ENCODE measurements around the gene FNIP1. TPM values are rescaled to one million over a fixed set of nuclear protein-coding genes. Genes with fewer than 3 reads are reported as not detected.
"Not testable (repeated sequence)": the region's sequence is repeated elsewhere in the genome, so short reads cannot be mapped to it uniquely, and the experiment has no call there.

FNIP1 gene
- total and polyA plus RNA-seq, 2 donors, result 8.3 to 71.7 TPM

DNA sequence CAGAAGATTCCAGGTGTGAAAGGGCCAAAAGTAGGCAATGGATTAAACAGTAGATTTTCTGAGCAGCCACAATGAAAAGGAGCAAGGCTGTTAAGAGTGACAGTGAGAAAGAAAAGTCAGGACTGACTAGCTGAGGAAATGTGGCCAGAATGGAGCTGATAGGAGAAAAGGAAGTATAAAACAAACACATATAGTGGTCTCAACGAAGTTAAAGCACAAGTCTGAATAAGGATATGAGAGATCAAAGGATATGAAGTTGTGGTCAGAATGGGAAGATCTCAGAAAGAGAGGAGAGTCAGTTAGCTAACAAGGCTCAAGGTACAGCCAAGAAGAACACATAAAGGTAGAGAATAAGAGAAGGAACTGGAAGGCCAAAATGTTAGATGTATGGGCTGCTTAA lies 39.9 kb downstream of the FNIP1 start:
- H3K36me3 ChIP-seq (ENCODE audit: insufficient read depth), result no peaks in the 10 kb centered on the region
- DNase-seq (ENCODE audit: extremely low spot score), result no peak
- H3K4me3 ChIP-seq (ENCODE audit: low read depth, low read length), result no peak overlapping the region
- no peak overlapping the region for H3K27ac ChIP-seq (ENCODE audit: low read depth)
- WGBS, result 34% methylated on average over 1 of the region's 1 CpG
- no peaks in the 10 kb centered on the region for H3K4me1 ChIP-seq (ENCODE audit: insufficient read depth)

DNA sequence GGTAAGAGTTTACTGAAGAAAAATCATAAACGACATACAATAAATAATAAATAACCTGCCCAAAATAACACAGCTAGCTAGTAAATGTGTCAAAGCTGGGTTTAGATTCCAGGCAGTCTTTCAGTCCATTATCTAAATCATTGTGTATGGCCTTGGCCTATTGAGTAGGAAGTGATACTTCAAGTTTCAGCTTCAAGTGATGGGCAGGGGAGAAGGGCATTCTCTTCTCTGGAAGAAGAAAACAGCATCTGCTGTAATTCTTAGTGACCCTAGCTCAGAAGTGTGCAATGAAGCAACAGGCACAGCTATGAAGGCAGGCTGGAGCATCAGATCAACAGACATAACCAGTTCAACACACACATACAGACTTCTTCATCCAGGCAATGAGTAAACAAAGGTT lies 42.5 kb downstream of the FNIP1 start:
- H3K4me3 ChIP-seq (ENCODE audit: low read depth, low read length), result no peak overlapping the region
- H3K27ac ChIP-seq (ENCODE audit: low read depth), result no peak overlapping the region
- H3K36me3 ChIP-seq (ENCODE audit: insufficient read depth), result no peaks in the 10 kb centered on the region
- no peak for DNase-seq (ENCODE audit: extremely low spot score)
- 73% methylated on average over 1 of the region's 1 CpG for WGBS
- no peaks in the 10 kb centered on the region for H3K4me1 ChIP-seq (ENCODE audit: insufficient read depth)

DNA sequence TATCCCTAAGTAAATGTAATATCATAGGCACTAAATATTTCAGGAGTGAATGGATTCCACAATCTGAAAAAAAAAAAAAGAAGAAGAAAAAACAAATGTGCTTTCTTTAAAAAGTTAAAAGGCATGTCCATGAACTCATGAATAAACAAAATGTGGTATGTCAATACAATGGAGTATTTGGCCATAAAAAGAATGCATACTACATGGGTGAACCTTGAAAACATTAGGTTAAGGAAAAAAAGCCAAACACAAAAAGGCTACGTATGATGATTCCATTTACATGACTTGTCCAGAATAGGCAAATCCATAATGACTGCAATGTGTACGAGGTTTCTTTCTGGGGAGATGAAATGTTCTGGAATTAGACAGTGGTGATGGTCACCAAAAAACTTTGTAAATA lies 45.3 kb downstream of the FNIP1 start:
- no peak for DNase-seq (ENCODE audit: extremely low spot score)
- H3K4me3 ChIP-seq (ENCODE audit: low read depth, low read length), result no peak overlapping the region
- 96% methylated on average over 2 of the region's 2 CpGs for WGBS

DNA sequence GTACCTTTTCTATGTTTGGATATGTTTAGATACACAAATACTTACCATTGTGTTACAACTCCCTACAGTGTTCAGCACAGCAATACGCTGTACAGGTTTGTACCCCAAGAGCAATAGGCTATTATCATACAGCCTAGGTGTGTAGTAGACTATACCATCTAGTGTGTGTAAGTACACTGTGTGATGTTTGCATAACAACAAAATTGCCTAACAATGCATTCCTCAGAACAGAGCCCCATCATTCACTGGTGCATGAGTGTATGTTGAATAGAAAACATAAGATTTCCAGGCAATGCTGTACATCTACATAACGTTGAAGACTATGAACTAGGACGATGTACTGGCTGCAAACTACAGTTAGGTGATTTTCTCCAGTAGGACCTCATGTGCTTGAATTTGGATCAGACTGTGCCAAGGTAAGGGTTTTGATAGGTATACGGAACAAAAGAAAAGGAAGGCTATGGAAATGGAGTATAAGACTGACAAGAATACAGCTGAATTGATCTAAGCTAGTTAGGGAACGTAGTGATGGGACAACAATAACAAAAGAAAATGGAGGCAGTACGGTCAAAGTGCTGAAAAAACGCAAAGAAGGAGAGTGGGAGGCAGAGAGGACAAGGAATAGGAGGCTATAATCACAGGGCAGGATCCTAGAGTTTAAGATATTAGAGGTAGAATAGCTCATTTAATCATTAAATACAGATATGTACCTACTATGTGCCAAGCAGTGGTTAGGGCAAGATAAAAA lies 46.9 kb downstream of the FNIP1 start:
- WGBS, result 97% methylated on average over 7 of the region's 7 CpGs

More for the DNA sequence above, 45.3 kb downstream of the FNIP1 start:
- Histone ChIP-seq H3K27ac (ENCODE audit: low read depth) (no peak overlapping the region), H3K4me1 (ENCODE audit: insufficient read depth) (no peaks in the 10 kb centered on the region), H3K36me3 (ENCODE audit: insufficient read depth) (no peaks in the 10 kb centered on the region)

DNA sequence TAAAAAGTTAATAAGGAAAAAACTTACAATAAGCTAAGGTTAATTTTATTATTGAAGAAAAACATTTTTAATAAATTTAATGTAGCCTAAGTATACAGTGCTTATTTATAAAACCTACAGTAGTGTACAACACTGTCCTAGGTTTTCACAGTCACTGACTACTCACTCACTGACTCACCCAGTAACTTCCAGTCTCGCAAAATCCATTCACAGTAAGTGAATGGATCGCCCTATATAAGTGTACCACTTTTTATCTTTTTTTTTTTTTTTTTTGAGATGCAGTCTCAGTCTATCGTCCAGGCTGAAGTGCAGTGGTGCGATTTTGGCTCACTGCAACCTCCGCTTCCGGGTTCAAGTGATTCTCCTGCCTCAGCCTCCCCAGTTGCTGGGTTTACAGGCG lies 47.7 kb downstream of the FNIP1 start:
- Histone ChIP-seq H3K27ac (ENCODE audit: low read depth) (no peak overlapping the region), H3K4me1 (ENCODE audit: insufficient read depth) (no peaks in the 10 kb centered on the region), H3K4me3 (ENCODE audit: low read depth, low read length) (no peak overlapping the region), H3K36me3 (ENCODE audit: insufficient read depth) (no peaks in the 10 kb centered on the region)
- 96% methylated on average over 7 of the region's 7 CpGs for WGBS
- no peak for DNase-seq (ENCODE audit: extremely low spot score)

More for the DNA sequence above, 46.9 kb downstream of the FNIP1 start:
- Histone ChIP-seq H3K4me1 (ENCODE audit: insufficient read depth) (no peaks in the 10 kb centered on the region), H3K36me3 (ENCODE audit: insufficient read depth) (no peaks in the 10 kb centered on the region), H3K4me3 (ENCODE audit: low read depth, low read length) (no peak overlapping the region), H3K27ac (ENCODE audit: low read depth) (no peak overlapping the region)
- DNase-seq (ENCODE audit: extremely low spot score), result no peak

DNA sequence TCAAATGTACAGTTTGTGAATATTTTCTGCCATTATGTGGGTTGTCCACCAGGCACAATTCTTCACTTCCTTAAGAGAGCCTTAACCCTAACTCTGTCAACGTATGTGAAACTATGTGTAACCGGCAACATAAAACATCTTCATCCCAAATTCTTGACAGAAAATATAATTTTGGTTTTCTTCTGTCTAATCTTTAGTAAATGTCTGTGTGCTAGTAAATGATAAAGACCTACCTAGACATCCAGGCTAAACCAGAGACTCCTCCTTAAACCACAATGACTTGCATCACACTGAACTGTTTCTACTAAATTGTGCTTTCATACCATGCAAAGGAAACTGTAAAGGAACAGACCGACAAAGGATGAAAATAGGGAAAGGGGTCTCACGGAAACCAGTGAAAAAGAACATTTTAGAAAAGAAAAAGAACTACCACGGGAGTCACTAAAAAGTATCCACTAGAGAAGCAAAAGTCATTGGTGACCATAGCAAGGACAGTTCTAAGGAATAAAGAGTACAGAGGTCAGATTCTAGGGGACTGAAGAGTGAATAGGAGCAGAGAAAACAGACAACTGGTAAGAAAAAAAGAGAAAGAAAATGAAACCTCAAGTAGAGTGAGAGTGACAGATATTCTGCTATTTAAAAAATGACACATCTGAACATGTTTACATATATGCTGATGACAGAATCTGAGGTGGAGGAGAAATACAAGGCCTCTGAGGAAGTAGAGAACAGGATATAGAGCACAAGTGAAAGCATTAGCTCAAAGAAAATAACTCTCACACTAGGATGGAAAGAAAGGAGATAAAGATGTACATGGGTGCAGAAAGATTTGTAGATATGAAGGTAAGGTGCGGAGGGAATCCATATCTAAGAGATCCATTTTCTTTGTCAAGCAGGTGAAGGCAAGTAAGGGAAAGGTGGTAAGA lies 49.4 kb downstream of the FNIP1 start:
- H3K27ac ChIP-seq (ENCODE audit: low read depth), result no peak overlapping the region
- peaks cover 6% of the 10 kb centered on the region for H3K36me3 ChIP-seq (ENCODE audit: insufficient read depth)
- no peak for DNase-seq (ENCODE audit: extremely low spot score)
- H3K4me3 ChIP-seq (ENCODE audit: low read depth, low read length), result no peak overlapping the region
- H3K4me1 ChIP-seq (ENCODE audit: insufficient read depth), result no peaks in the 10 kb centered on the region
- 88% methylated on average over 6 of the region's 6 CpGs for WGBS

DNA sequence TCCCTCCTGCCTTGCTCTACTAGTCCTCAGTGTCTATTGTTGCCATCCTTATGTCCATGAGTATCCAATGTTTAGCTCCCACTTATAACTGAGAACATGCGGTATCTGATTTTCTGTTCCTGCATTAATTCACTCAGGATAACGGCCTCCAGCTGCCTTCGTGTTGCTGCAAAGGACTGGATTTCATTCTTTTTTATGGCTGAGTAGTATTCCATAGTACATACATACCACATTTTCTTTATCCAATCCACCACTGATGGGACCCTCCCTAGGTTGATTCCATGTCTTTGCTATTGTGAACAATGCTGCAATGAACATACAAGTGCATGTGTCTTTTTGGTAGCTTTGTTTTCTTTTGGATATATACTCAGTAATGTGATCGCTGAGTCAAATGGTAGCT lies 50.4 kb downstream of the FNIP1 start:
- Histone ChIP-seq H3K27ac (ENCODE audit: low read depth) (no peak overlapping the region), H3K36me3 (ENCODE audit: insufficient read depth) (peaks cover 6% of the 10 kb centered on the region), H3K4me1 (ENCODE audit: insufficient read depth) (no peaks in the 10 kb centered on the region), H3K4me3 (ENCODE audit: low read depth, low read length) (no peak overlapping the region)
- 98% methylated on average over 4 of the region's 4 CpGs for whole genome bisulfite sequencing
- DNase-seq (ENCODE audit: extremely low spot score), result no peak

DNA sequence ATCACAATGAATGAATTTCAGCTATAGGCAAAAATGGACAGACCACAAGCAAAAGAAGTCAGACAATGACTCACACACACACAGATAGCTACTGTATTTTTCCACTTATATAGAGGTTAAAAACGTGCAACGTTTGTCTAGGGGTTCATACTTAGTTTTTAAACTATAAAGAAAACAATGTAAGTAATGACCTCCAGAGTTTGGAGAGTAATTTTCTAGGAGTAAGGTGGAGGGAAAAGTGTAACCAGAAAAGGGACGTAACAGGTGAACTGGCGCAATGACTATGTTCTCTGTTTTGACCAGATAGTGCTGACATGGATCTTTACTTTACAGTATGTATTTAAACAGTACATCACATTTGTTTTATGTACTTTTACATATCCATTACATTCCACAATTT lies 51.1 kb downstream of the FNIP1 start:
- H3K27ac ChIP-seq (ENCODE audit: low read depth), result no peak overlapping the region
- H3K4me1 ChIP-seq (ENCODE audit: insufficient read depth), result no peaks in the 10 kb centered on the region
- 85% methylated on average over 4 of the region's 4 CpGs for WGBS
- H3K4me3 ChIP-seq (ENCODE audit: low read depth, low read length), result no peak overlapping the region
- no peak for DNase-seq (ENCODE audit: extremely low spot score)
- peaks cover 6% of the 10 kb centered on the region for H3K36me3 ChIP-seq (ENCODE audit: insufficient read depth)

DNA sequence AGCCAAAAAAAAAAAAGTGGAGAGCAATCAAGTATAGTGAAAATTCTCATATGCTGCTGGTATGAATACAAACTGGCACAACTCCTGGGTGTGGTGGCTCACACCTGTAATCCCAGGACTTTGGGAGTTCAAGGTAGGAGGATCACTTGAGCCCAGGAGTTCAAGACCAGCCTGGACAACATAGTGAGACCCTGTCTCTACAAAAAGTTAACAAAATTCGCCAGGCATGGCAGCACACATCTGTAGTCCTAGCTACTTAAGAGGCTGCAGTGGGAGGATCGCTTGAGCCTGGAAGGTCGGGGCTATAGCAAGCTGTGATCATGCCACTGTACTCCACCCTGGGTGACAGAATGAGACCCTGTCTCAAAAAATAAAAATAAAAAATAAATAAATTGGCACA lies 51.7 kb downstream of the FNIP1 start:
- no peak for DNase-seq (ENCODE audit: extremely low spot score)
- Histone ChIP-seq H3K27ac (ENCODE audit: low read depth) (no peak overlapping the region), H3K36me3 (ENCODE audit: insufficient read depth) (peaks cover 6% of the 10 kb centered on the region), H3K4me3 (ENCODE audit: low read depth, low read length) (no peak overlapping the region), H3K4me1 (ENCODE audit: insufficient read depth) (no peaks in the 10 kb centered on the region)
- WGBS, result 98% methylated on average over 3 of the region's 3 CpGs

DNA sequence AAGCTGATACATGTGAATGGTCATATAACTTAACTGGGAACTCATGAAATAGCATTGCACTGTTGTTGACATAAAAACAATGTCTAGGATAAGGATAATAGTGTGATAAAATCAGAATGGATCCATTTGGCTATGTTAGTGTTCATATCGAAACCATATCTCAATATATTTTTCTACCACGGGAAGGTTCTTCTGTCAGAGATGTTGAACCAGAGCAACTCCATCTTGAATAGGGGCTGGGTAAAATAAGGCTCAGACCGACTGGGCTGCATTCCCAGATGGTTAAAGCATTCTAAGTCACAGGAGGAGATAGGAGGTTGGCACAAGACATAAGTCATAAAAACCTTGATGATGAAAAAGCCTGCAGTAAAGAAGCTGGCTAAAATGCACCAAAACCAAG lies 56.3 kb downstream of the FNIP1 start:
- Histone ChIP-seq H3K27ac (ENCODE audit: low read depth) (no peak overlapping the region), H3K4me1 (ENCODE audit: insufficient read depth) (no peaks in the 10 kb centered on the region), H3K4me3 (ENCODE audit: low read depth, low read length) (no peak overlapping the region), H3K36me3 (ENCODE audit: insufficient read depth) (peaks cover 6% of the 10 kb centered on the region)
- 94% methylated on average over 3 of the region's 3 CpGs for WGBS
- DNase-seq (ENCODE audit: extremely low spot score), result no peak

DNA sequence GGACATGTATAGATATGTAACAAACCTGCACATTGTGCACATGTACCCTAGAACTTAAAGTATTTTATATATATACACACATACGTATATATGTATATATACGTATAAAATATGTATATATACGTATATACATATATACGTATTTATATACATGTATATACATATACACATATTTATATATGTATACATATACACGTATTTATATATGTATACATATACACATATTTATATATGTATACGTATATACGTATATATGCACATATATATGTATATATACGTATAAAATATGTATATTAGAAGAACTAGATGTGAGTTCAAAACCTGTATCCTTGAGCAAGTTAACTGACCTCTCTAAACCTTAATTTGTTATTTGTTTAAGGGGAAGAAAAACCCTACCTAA lies 61.4 kb downstream of the FNIP1 start:
- WGBS, result 95% methylated on average over 8 of the region's 8 CpGs
- H3K4me1 ChIP-seq (ENCODE audit: insufficient read depth), result no peaks in the 10 kb centered on the region
- no peak for DNase-seq (ENCODE audit: extremely low spot score)
- H3K4me3 ChIP-seq (ENCODE audit: low read depth, low read length), result no peak overlapping the region
- no peaks in the 10 kb centered on the region for H3K36me3 ChIP-seq (ENCODE audit: insufficient read depth)
- no peak overlapping the region for H3K27ac ChIP-seq (ENCODE audit: low read depth)

DNA sequence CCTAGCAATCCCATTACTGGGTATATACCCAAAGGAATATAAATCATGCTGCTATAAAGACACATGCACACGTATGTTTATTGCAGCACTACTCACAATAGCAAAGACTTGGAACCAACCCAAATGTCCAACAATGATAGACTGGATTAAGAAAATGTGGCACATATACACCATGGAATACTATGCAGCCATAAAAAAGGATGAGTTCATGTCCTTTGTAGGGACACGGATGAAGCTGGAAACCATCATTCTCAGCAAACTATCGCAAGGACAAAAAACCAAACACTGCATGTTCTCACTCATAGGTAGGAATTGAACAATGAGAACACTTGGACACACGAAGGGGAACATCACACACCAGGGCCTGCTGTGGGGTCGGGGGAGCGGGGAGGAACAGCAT lies 61.9 kb downstream of the FNIP1 start:
- not testable (repeated sequence) for H3K4me1 ChIP-seq (ENCODE audit: insufficient read depth); H3K27ac ChIP-seq (ENCODE audit: low read depth); H3K36me3 ChIP-seq (ENCODE audit: insufficient read depth); DNase-seq (ENCODE audit: extremely low spot score); H3K4me3 ChIP-seq (ENCODE audit: low read depth, low read length)
- 98% methylated on average over 5 of the region's 6 CpGs for WGBS

DNA sequence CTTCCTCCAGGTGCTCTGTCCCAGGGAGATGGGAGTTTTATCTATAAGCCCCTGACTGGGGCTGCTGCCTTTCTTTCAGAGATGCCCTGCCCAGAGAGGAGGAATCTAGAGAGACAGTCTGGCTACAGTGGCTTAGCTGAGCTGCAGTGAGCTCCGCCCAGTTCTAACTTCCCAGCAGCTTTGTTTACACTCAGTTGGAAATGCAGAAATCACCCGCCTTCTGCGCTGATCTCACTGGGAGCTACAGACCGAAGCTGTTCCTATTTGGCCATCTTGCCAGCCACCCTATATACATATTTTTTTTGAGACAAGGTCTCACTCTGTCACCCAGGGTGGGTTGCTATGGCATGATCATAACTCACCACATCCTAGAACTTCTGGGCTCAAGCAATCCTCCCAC lies 67.5 kb downstream of the FNIP1 start:
- DNase-seq (ENCODE audit: extremely low spot score); H3K36me3 ChIP-seq (ENCODE audit: insufficient read depth); H3K27ac ChIP-seq (ENCODE audit: low read depth); H3K4me1 ChIP-seq (ENCODE audit: insufficient read depth); H3K4me3 ChIP-seq (ENCODE audit: low read depth, low read length): not testable (repeated sequence)
- WGBS, result 73% methylated on average over 4 of the region's 4 CpGs

DNA sequence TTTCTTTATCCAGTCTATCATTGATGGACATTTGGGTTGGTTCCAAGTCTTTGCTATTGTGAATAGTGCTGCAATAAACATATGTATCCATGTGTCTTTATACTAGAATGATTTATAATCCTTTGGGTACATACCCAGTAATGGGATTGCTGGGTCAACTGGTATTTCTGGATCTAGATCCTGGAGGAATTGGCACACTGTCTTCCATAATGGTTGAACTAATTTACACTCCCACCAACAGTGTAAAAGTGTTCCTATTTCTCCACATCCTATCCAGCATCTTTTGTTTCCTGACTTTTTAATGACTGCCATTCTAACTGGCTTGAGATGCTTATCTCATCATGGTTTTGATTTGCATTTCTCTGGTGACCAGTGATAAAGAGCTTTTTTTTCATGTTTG lies 72.7 kb downstream of the FNIP1 start:
- not testable (repeated sequence) for DNase-seq (ENCODE audit: extremely low spot score); H3K27ac ChIP-seq (ENCODE audit: low read depth); H3K4me3 ChIP-seq (ENCODE audit: low read depth, low read length); H3K36me3 ChIP-seq (ENCODE audit: insufficient read depth); H3K4me1 ChIP-seq (ENCODE audit: insufficient read depth)
